Esophagus squamous epithelium (tissue), 5 donors: Measurements from ENCODE around the gene MRPL27. TPM values are rescaled to one million over a fixed set of nuclear protein-coding genes. Genes with fewer than 3 reads are reported as not detected.

ENCODE experiments used
- DNase-seq: peaks from one replicate; lab custom pipeline; 2025; lab: John Stamatoyannopoulos, UW
- H3K27ac ChIP-seq, 4 donors: fragments of 200-600 bp; sonication (generic); one replicate each; pipeline ENCODE4 v1.5.1; 2016 to 2019; ENCODE audit warnings: mild to moderate bottlenecking in 1 of 4
- H3K27me3 ChIP-seq, 4 donors: fragments of 200-600 bp; sonication (generic); 1 replicate in 3 of 4; 2 replicates in 1 of 4; pipeline versions ENCODE4 v1.5.1 to v1.6.0; 2017 to 2021; ENCODE audit warnings: antibody characterized with exemption in 1 of 4
- H3K36me3 ChIP-seq, 3 donors: fragments of 200-600 bp; sonication (generic); one replicate each; pipeline ENCODE4 v1.5.1; 2016 to 2019
- H3K4me1 ChIP-seq, 3 donors: fragments of 200-600 bp; sonication (generic); one replicate each; pipeline ENCODE4 v1.5.1; 2017 to 2019
- H3K4me3 ChIP-seq, 4 donors: fragments of 200-600 bp; sonication (generic); 1 replicate in 3 of 4; 2 replicates in 1 of 4; pipeline ENCODE4 v1.5.1; 2016 to 2019; ENCODE audit warnings: mild to moderate bottlenecking in 2 of 4, moderate library complexity in 1 of 4
- H3K9me3 ChIP-seq, 3 donors: fragments of 200-600 bp; sonication (generic); one replicate each; pipeline ENCODE4 v1.5.1; 2016 to 2019
- CTCF ChIP-seq, 6 experiments: fragments of 450-650 bp in 4 of 6; fragments of 200-600 bp in 2 of 6; sonication (generic) in 2 of 6; IDR thresholded peaks; one replicate each; pipeline ENCODE4 v1.5.1; 2016 to 2019; ENCODE audit warnings: antibody characterized with exemption in 6 of 6, mild to moderate bottlenecking in 4 of 6, moderate library complexity in 4 of 6
- POLR2A ChIP-seq, 4 donors: fragments of 450-650 bp; IDR thresholded peaks; one replicate each; pipeline ENCODE4 v1.6.1; 2017; ENCODE audit warnings: antibody characterized with exemption in 4 of 4, mild to moderate bottlenecking in 4 of 4, moderate library complexity in 3 of 4
- WGBS, 2 donors: methylation state at CpG; one replicate each; pipeline ENCODE4 v1.1.5; 2018; 5-methylcytosine and 5-hydroxymethylcytosine counted together
- intact Hi-C: fragments of 100-400 bp; cut with DNase I; formaldehyde crosslinking; loops from one replicate; pipeline ENCODE4 v1.15.0; 2022
- total RNA-seq, 4 donors: library from RNA; depleted of rRNA; stranded (reverse); fragments of >200 nt; gene quantifications; one replicate each; pipeline ENCODE4 v1.1.0, GENCODE V29; 2016
- donor health status: DM: yes; HTN: yes; CAD: no.

MRPL27 gene
- total RNA-seq, 4 donors from 2014 or later, result 58.0 to 77.7 (median 74.5) TPM

- Histone ChIP-seq H3K4me3 (no peak overlapping the region), H3K27ac (no peak overlapping the region), H3K27me3 (no peaks in the 10 kb centered on the region), H3K9me3 (no peaks in the 10 kb centered on the region), H3K4me1 (peaks cover 0 to 4% (median 0%) of the 10 kb centered on the region in 3 donors), H3K36me3 (no peaks in the 10 kb centered on the region)
- WGBS, 2 donors, result 93 to 94% methylated on average over 11 of the region's 11 CpGs
- TF ChIP-seq POLR2A (IDR thresholded peaks at IDR 0.05) (no peak), CTCF (IDR thresholded peaks at IDR 0.05) (no peak)
- intact Hi-C loops, result no loop called here
- DNase-seq, result no peak
Measured at GRCh38 chr17:50330151-50330775, 42.7 kb downstream of the MRPL27 start.

- Histone ChIP-seq H3K27ac (no peak overlapping the region), H3K4me3 (no peak overlapping the region), H3K4me1 (peaks cover 0 to 4% (median 0%) of the 10 kb centered on the region in 3 donors), H3K9me3 (no peaks in the 10 kb centered on the region), H3K36me3 (no peaks in the 10 kb centered on the region), H3K27me3 (no peaks in the 10 kb centered on the region)
- TF ChIP-seq CTCF (IDR thresholded peaks at IDR 0.05), result no peak
- TF ChIP-seq POLR2A (IDR thresholded peaks at IDR 0.05), result no peak
- intact Hi-C loops, result no loop called here
- WGBS, 2 donors, result 76 to 83% methylated on average over 1 to 3 of the region's 3 CpGs
- DNase-seq, result no peak
Measured at GRCh38 chr17:50329716-50330115, 43.3 kb downstream of the MRPL27 start.

GRCh38 chr17:50328363-50329325, 44.3 kb downstream of the MRPL27 start:
- intact Hi-C loops, result no loop called here
- Histone ChIP-seq H3K27ac (no peak overlapping the region), H3K36me3 (no peaks in the 10 kb centered on the region), H3K27me3 (no peaks in the 10 kb centered on the region), H3K9me3 (no peaks in the 10 kb centered on the region), H3K4me3 (no peak overlapping the region), H3K4me1 (peaks cover 0 to 4% (median 0%) of the 10 kb centered on the region in 3 donors)
- 72 to 76% methylated on average over 17 to 21 of the region's 21 CpGs for WGBS, 2 donors
- DNase-seq, result no peak
- TF ChIP-seq POLR2A (IDR thresholded peaks at IDR 0.05), result no peak
- TF ChIP-seq CTCF (IDR thresholded peaks at IDR 0.05), result no peak

GRCh38 chr17:50326831-50327364, 46.1 kb downstream of the MRPL27 start:
- TF ChIP-seq CTCF (IDR thresholded peaks at IDR 0.05), result no peak
- TF ChIP-seq POLR2A (IDR thresholded peaks at IDR 0.05), result no peak
- no peaks in the 10 kb centered on the region for H3K36me3 ChIP-seq
- no peak for DNase-seq
- H3K9me3 ChIP-seq, result no peaks in the 10 kb centered on the region
- intact Hi-C loops, result no loop called here
- no peak overlapping the region for H3K4me3 ChIP-seq
- no peaks in the 10 kb centered on the region for H3K27me3 ChIP-seq
- WGBS, 2 donors, result 71 to 78% methylated on average over 7 to 9 of the region's 9 CpGs
- no peak overlapping the region for H3K27ac ChIP-seq
- peaks cover 0 to 4% (median 0%) of the 10 kb centered on the region in 3 donors for H3K4me1 ChIP-seq
